WTC11 (cell line): ENCODE measurements around the gene NUP93. TPM values are rescaled to one million over a fixed set of nuclear protein-coding genes. Genes with fewer than 3 reads are reported as not detected.

ENCODE experiments used
- ATAC-seq: fragments of 200-7000 bp; cut with Tn5 transposase; 2 replicates; pipeline ENCODE4 v1.10.0; 2021; ENCODE audit warnings: mild to moderate bottlenecking, moderate library complexity
- CTCF ChIA-PET: fragments of 300-600 bp; sonication (Branson Sonifier 250); formaldehyde crosslinking; loops from one replicate; lab custom pipeline; 2021; ENCODE audit warnings: antibody characterized with exemption; lab: Charles Lee
- POLR2A ChIA-PET: fragments of 350-600 bp; sonication (Branson Sonifier 250); formaldehyde crosslinking; loops from one replicate; lab custom pipeline; 2021; ENCODE audit warnings: antibody characterized with exemption; lab: Charles Lee
- DNase-seq: peaks from one replicate; pipeline ENCODE4 v3.0.0; 2021; ENCODE audit warnings: low spot score
- H3K27ac Mint-ChIP-seq: 2 replicates; pipeline ENCODE4 v1.8.0; 2021; ENCODE audit warnings: mixed read lengths
- H3K27me3 Mint-ChIP-seq: 2 replicates; pipeline ENCODE4 v1.8.0; 2021; ENCODE audit warnings: low read depth, mild to moderate bottlenecking, moderate library complexity, mixed read lengths
- H3K36me3 Mint-ChIP-seq: 2 replicates; pipeline ENCODE4 v1.8.0; 2021; ENCODE audit warnings: mixed read lengths
- H3K4me1 Mint-ChIP-seq: 2 replicates; pipeline ENCODE4 v1.8.0; 2022; ENCODE audit warnings: mixed read lengths
- H3K4me3 Mint-ChIP-seq: 2 replicates; pipeline ENCODE4 v1.8.0; 2021; ENCODE audit warnings: mild to moderate bottlenecking, moderate library complexity, mixed read lengths
- H3K9me3 Mint-ChIP-seq: 2 replicates; pipeline ENCODE4 v1.8.0; 2021; ENCODE audit warnings: mixed read lengths
- CREM ChIP-seq: sonication (generic); formaldehyde crosslinking; IDR thresholded peaks from 2 replicates; pipeline ENCODE4 v1.8.1; 2022; ENCODE audit warnings: mild to moderate bottlenecking, missing genetic modification reagents, moderate library complexity
- FOXK1 ChIP-seq: sonication (generic); formaldehyde crosslinking; IDR thresholded peaks from 2 replicates; pipeline ENCODE4 v1.8.0; 2022; ENCODE audit warnings: mild to moderate bottlenecking, moderate library complexity, missing genetic modification reagents
- NFATC4 ChIP-seq: fragments of 250-450 bp; sonication (Bioruptor Pico); IDR thresholded peaks from 2 replicates; pipeline ENCODE4 v1.9.0; 2021; ENCODE audit warnings: mild to moderate bottlenecking
- PRRX2 ChIP-seq: fragments of 250-450 bp; sonication (Bioruptor Pico); IDR thresholded peaks from 2 replicates; pipeline ENCODE4 v1.8.0; 2021; ENCODE audit warnings: mild to moderate bottlenecking
- ZNF263 ChIP-seq: sonication (generic); formaldehyde crosslinking; IDR thresholded peaks from 2 replicates; pipeline ENCODE4 v1.8.1; 2022; ENCODE audit warnings: low read depth, mild to moderate bottlenecking, moderate library complexity, missing genetic modification reagents
- total RNA-seq: library from RNA; stranded (reverse); gene quantifications from 3 replicates; pipeline ENCODE4 v1.2.3, GENCODE V29; 2021
- TF ChIP-seq, protein P1 (sequence below): sonication (generic); formaldehyde crosslinking; IDR thresholded peaks from 2 replicates; pipeline ENCODE4 v1.8.0; 2022; ENCODE audit warnings: mild to moderate bottlenecking, missing genetic modification reagents
- TF ChIP-seq, protein P2 (sequence below): sonication (generic); formaldehyde crosslinking; conservative IDR thresholded peaks from 2 replicates; pipeline ENCODE4 v1.8.1; 2023; ENCODE audit warnings: mild to moderate bottlenecking, low read depth, missing genetic modification reagents, moderate library complexity
- TF ChIP-seq, protein P3 (sequence below): fragments of 250-450 bp; sonication (Bioruptor Pico); IDR thresholded peaks from 2 replicates; pipeline ENCODE4 v1.9.0; 2021; ENCODE audit warnings: mild to moderate bottlenecking
- TF ChIP-seq, protein P4 (sequence below): fragments of 250-450 bp; sonication (Bioruptor Pico); conservative IDR thresholded peaks from 2 replicates; pipeline ENCODE4 v1.9.0; 2021; ENCODE audit warnings: mild to moderate bottlenecking
- TF ChIP-seq, protein P5 (sequence below): fragments of 250-450 bp; sonication (Bioruptor Pico); IDR thresholded peaks from 2 replicates; pipeline ENCODE4 v1.9.0; 2021; ENCODE audit warnings: moderate library complexity, mild to moderate bottlenecking, inconsistent platforms, borderline replicate concordance
- TF ChIP-seq, protein P6 (sequence below): fragments of 250-450 bp; sonication (Bioruptor Pico); IDR thresholded peaks from 2 replicates; pipeline ENCODE4 v1.9.0; 2021; ENCODE audit warnings: mild to moderate bottlenecking
- TF ChIP-seq, protein P7 (sequence below): sonication (generic); formaldehyde crosslinking; IDR thresholded peaks from 2 replicates; pipeline ENCODE4 v1.8.0; 2023; ENCODE audit warnings: mild to moderate bottlenecking, missing genetic modification reagents
- TF ChIP-seq, protein P8 (sequence below): sonication (generic); formaldehyde crosslinking; IDR thresholded peaks from 2 replicates; pipeline ENCODE4 v1.8.1; 2022; ENCODE audit warnings: low read depth, missing genetic modification reagents, borderline replicate concordance
- TF ChIP-seq, protein P9 (sequence below): sonication (generic); formaldehyde crosslinking; IDR thresholded peaks from 2 replicates; pipeline ENCODE4 v1.8.0; 2022; ENCODE audit warnings: mild to moderate bottlenecking, missing genetic modification reagents

Gene NUP93
- total RNA-seq, 1 experiment from 2014 or later = 185 TPM

DNA sequence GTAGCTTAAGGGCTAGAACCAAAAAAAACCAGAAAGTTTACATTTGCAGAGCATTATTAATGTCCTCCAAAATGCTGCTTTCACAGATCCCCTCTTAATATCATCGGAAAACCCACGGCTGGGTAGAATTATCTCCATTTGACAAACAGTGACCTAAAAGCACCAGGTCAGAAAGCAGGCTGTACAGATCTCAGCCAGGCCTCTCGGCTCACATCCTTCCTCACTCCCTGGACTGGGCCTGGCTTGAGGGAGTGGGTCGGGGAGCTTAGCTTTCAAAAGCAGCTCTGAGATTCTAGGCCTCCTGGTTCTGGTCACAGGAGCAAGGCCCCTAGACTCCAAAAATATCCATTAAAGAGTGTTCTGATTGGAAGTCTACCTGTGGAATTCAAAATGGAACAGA is 126.0 kb downstream of the NUP93 start:
- Mint-ChIP-seq H3K9me3 (no peaks in the 10 kb centered on the region), H3K27me3 (no peaks in the 10 kb centered on the region), H3K27ac (no peak overlapping the region), H3K4me1 (peaks cover 11% of the 10 kb centered on the region), H3K4me3 (no peak overlapping the region), H3K36me3 (no peaks in the 10 kb centered on the region)
- ChIA-PET CTCF (interaction anchor here (1.6 kb wide), 1 partner anchor 13 kb away, joined by 5 read pairs; no protein-coding TSS in a partner anchor), POLR2A (no interaction called here)
- TF ChIP-seq, protein P1, sequence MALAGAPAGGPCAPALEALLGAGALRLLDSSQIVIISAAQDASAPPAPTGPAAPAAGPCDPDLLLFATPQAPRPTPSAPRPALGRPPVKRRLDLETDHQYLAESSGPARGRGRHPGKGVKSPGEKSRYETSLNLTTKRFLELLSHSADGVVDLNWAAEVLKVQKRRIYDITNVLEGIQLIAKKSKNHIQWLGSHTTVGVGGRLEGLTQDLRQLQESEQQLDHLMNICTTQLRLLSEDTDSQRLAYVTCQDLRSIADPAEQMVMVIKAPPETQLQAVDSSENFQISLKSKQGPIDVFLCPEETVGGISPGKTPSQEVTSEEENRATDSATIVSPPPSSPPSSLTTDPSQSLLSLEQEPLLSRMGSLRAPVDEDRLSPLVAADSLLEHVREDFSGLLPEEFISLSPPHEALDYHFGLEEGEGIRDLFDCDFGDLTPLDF (CRISPR knock-in tag) = no peak
- TF ChIP-seq NFATC4 (CRISPR knock-in tag) = no peak
- TF ChIP-seq, protein P2, sequence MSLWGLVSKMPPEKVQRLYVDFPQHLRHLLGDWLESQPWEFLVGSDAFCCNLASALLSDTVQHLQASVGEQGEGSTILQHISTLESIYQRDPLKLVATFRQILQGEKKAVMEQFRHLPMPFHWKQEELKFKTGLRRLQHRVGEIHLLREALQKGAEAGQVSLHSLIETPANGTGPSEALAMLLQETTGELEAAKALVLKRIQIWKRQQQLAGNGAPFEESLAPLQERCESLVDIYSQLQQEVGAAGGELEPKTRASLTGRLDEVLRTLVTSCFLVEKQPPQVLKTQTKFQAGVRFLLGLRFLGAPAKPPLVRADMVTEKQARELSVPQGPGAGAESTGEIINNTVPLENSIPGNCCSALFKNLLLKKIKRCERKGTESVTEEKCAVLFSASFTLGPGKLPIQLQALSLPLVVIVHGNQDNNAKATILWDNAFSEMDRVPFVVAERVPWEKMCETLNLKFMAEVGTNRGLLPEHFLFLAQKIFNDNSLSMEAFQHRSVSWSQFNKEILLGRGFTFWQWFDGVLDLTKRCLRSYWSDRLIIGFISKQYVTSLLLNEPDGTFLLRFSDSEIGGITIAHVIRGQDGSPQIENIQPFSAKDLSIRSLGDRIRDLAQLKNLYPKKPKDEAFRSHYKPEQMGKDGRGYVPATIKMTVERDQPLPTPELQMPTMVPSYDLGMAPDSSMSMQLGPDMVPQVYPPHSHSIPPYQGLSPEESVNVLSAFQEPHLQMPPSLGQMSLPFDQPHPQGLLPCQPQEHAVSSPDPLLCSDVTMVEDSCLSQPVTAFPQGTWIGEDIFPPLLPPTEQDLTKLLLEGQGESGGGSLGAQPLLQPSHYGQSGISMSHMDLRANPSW (CRISPR knock-in tag) = no peak
- TF ChIP-seq, protein P3, sequence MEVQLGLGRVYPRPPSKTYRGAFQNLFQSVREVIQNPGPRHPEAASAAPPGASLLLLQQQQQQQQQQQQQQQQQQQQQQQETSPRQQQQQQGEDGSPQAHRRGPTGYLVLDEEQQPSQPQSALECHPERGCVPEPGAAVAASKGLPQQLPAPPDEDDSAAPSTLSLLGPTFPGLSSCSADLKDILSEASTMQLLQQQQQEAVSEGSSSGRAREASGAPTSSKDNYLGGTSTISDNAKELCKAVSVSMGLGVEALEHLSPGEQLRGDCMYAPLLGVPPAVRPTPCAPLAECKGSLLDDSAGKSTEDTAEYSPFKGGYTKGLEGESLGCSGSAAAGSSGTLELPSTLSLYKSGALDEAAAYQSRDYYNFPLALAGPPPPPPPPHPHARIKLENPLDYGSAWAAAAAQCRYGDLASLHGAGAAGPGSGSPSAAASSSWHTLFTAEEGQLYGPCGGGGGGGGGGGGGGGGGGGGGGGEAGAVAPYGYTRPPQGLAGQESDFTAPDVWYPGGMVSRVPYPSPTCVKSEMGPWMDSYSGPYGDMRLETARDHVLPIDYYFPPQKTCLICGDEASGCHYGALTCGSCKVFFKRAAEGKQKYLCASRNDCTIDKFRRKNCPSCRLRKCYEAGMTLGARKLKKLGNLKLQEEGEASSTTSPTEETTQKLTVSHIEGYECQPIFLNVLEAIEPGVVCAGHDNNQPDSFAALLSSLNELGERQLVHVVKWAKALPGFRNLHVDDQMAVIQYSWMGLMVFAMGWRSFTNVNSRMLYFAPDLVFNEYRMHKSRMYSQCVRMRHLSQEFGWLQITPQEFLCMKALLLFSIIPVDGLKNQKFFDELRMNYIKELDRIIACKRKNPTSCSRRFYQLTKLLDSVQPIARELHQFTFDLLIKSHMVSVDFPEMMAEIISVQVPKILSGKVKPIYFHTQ (CRISPR knock-in tag) = no peak
- TF ChIP-seq, protein P4, sequence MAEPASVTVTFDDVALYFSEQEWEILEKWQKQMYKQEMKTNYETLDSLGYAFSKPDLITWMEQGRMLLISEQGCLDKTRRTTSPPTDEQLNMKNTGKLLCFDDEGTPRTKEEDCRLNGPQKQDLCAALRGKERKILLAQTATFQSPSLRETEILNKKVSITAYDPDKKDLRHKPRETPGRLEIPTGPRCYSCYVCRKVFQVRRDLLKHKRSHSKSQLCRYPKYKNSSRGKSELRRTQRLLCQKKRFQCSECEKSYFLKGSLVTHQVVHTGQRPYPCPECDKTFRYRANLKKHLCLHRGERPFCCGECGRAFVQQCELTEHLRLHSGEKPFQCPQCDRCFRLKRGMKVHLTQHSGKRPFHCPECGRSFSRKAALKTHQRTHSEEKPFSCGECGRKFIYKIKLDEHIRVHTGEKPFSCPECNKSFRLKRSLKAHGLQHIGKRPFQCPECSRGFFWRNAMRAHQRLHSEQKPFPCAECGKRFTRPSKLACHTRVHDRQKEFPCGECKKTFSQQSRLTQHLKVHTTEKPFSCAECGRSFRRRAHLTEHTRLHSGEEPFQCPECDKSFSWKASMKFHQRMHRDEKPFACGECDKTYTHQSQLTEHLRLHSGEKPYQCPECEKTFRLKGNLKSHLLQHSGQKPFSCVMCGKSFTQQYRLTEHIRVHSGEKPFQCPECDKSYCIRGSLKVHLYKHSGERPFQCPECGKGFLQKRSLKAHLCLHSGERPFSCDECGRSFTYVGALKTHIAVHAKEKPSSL (CRISPR knock-in tag) = no peak
- TF ChIP-seq, protein P5, sequence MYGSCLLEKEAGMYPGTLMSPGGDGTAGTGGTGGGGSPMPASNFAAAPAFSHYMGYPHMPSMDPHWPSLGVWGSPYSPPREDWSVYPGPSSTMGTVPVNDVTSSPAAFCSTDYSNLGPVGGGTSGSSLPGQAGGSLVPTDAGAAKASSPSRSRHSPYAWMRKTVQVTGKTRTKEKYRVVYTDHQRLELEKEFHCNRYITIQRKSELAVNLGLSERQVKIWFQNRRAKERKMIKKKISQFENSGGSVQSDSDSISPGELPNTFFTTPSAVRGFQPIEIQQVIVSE (CRISPR knock-in tag) = no peak
- TF ChIP-seq, protein P6, sequence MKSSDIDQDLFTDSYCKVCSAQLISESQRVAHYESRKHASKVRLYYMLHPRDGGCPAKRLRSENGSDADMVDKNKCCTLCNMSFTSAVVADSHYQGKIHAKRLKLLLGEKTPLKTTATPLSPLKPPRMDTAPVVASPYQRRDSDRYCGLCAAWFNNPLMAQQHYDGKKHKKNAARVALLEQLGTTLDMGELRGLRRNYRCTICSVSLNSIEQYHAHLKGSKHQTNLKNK (CRISPR knock-in tag) = no peak
- TF ChIP-seq, protein P7, sequence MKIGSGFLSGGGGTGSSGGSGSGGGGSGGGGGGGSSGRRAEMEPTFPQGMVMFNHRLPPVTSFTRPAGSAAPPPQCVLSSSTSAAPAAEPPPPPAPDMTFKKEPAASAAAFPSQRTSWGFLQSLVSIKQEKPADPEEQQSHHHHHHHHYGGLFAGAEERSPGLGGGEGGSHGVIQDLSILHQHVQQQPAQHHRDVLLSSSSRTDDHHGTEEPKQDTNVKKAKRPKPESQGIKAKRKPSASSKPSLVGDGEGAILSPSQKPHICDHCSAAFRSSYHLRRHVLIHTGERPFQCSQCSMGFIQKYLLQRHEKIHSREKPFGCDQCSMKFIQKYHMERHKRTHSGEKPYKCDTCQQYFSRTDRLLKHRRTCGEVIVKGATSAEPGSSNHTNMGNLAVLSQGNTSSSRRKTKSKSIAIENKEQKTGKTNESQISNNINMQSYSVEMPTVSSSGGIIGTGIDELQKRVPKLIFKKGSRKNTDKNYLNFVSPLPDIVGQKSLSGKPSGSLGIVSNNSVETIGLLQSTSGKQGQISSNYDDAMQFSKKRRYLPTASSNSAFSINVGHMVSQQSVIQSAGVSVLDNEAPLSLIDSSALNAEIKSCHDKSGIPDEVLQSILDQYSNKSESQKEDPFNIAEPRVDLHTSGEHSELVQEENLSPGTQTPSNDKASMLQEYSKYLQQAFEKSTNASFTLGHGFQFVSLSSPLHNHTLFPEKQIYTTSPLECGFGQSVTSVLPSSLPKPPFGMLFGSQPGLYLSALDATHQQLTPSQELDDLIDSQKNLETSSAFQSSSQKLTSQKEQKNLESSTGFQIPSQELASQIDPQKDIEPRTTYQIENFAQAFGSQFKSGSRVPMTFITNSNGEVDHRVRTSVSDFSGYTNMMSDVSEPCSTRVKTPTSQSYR (CRISPR knock-in tag) = no peak
- TF ChIP-seq FOXK1 (CRISPR knock-in tag) = no peak
- TF ChIP-seq, protein P8, sequence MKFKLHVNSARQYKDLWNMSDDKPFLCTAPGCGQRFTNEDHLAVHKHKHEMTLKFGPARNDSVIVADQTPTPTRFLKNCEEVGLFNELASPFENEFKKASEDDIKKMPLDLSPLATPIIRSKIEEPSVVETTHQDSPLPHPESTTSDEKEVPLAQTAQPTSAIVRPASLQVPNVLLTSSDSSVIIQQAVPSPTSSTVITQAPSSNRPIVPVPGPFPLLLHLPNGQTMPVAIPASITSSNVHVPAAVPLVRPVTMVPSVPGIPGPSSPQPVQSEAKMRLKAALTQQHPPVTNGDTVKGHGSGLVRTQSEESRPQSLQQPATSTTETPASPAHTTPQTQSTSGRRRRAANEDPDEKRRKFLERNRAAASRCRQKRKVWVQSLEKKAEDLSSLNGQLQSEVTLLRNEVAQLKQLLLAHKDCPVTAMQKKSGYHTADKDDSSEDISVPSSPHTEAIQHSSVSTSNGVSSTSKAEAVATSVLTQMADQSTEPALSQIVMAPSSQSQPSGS (CRISPR knock-in tag) = no peak
- TF ChIP-seq PRRX2 (CRISPR knock-in tag) = no peak
- TF ChIP-seq CREM = no peak
- TF ChIP-seq ZNF263 (CRISPR knock-in tag) = no peak
- TF ChIP-seq, protein P9, sequence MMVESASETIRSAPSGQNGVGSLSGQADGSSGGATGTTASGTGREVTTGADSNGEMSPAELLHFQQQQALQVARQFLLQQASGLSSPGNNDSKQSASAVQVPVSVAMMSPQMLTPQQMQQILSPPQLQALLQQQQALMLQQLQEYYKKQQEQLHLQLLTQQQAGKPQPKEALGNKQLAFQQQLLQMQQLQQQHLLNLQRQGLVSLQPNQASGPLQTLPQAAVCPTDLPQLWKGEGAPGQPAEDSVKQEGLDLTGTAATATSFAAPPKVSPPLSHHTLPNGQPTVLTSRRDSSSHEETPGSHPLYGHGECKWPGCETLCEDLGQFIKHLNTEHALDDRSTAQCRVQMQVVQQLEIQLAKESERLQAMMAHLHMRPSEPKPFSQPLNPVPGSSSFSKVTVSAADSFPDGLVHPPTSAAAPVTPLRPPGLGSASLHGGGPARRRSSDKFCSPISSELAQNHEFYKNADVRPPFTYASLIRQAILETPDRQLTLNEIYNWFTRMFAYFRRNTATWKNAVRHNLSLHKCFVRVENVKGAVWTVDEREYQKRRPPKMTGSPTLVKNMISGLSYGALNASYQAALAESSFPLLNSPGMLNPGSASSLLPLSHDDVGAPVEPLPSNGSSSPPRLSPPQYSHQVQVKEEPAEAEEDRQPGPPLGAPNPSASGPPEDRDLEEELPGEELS (CRISPR knock-in tag) = no peak
- ATAC-seq (no peak), DNase-seq (no peak)
